ENCODE measurements around the gene ARRB1.
"Not testable (repeated sequence)": the region's sequence is repeated elsewhere in the genome, so short reads cannot be mapped to it uniquely, and the experiment has no call there.

Gene ARRB1

DNA sequence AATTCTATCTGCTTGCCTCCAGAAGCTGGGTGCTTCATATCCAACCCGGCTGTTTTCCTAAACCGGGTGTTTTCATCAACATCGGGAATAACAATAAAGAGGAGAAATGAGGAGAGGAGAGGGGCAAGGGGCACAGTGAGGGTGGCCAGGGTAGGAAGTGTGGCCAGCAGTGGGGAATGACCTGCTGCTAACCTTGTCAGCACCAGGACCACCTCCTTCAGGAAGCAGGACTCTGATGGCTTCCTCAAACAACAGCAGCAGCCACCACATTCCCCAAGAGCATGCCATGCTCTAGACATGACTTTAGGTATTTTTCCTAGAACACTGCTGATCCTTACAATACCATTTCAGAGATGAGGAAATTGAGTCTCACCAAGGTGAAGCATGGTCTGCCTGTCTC, 58.5 kb downstream of the ARRB1 start:
- no peak for DNase-seq

DNA sequence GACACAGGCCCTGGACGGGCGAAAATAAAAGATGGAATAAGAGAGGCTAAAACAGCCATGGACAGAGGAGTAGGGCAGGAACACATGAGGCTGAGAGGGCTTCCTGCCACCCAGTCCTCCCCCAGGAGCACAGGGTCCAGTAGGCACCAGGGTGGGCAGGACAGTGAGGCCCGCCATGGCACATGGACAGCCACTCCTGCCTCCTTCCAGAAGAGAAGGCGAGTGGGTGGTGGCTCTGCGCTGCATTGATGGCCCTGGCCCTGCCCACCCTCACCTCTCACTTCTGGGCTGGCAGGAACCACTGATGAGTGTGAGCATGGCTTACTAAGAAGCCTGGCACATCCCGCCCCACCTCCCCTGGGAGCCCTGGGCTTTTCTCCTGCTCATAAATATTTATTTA, 59.7 kb downstream of the ARRB1 start:
- no peak for DNase-seq

DNA sequence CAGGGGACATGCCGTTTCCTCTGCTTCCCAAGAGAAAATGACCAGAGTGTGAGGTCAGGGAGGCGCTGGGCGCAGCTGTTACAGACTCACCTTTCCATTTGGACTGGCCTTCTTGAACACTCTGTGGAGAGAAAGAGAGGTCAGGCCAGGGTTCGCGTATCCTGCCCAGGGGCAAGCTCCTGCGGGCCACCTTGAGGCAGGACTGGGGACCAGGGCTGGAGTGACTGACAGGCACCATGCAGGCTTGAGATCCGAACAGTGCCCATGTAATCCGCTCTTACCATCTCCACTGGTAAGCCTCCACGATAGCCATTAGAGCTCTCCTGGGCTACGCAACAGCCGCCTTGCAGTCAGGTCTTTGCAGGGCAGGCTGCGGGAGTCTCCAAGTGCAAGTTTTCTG, 61.5 kb downstream of the ARRB1 start:
- DNase-seq: no peak

DNA sequence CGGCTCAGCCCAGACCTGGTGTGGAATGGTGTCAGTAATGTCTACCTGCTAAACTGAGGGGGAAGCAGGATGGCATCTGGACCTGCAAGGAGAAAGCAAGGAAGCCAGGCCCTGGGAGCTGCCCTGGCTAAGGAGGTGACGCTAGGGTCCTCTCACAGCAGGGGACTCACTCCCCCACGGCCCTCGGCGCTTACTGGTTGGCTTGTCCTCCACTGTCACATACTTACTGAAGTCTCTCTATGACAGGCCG, 62.0 kb downstream of the ARRB1 start:
- DNase-seq: no peak

DNA sequence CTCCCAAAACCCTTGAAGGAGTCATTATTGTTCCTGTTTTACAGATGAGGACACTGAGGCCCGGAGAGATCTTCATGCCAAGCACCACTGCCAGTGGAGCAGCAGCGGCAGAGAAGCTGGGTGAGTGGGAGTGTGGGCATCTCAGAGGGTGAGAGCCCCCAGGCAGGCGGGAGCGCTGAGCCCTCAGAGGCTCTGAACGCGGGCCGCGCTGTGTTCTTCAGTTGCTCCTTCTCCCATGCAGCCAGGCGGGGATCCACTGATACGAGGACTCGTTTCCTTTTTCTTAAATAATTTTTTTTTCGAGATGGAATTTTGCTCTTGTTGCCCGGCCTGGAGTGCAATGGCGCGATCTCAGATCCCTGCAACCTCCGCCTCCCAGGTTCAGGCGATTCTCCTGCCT, 63.9 kb downstream of the ARRB1 start:
- DNase-seq: no peak

DNA sequence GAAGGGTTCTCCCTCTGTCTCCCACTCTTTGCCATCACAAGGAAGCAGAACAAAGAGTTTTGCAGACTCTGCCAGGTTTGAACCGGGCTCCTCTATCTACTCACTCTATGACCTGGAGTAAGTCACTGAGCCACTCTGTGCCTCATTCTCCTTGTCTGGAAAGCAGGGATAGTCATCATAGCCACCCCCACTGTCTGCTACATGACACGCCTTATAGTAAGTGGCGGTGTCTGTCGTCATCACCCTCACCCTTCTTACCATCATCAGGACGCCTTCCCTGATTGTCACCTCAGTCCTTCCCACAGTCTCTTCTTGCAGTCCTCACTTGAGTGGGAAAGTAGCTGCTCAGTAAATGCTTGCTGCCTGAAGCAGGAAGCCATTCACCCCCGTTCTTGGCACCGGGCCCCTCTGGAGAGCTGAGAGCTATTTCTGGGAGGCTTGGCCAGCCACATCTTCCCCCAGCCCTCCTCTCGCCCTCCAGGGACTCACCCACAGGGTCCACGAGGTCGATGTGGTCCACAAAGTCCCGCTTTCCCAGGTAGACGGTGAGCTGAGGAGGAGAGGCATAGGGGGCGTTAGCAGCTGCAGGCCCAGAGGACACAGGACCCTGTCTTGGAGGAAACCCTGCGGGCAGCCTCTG, 64.5 kb downstream of the ARRB1 start:
- no peak for DNase-seq

DNA sequence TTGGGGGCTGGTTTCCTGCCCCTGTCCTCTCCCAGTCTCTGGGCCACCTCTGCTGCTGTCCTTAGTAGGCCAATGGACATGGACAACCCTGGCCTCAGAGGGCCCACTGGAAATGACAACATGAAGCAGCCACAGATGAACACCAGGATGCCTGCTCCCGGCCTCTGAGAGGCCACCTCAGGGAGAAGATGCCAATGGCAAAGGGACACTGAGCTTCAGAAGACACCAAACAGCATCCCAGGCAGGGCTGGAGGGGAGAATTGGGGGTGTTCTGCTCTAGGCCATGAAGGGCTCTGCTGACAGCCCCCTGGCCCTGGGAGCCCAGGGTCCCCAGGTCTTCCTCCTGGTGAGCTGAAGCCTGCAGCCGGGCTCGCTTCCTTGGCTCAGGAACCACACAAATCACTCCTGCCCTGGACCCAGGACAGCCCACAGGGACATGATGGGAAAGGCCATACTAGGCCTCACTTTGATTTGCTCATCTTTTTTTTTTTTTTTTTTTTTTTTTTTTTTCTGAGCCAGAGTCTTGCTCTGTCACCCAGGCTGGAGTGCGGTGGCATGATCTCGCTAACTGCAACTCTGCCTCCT, 65.6 kb downstream of the ARRB1 start:
- no peak for DNase-seq

DNA sequence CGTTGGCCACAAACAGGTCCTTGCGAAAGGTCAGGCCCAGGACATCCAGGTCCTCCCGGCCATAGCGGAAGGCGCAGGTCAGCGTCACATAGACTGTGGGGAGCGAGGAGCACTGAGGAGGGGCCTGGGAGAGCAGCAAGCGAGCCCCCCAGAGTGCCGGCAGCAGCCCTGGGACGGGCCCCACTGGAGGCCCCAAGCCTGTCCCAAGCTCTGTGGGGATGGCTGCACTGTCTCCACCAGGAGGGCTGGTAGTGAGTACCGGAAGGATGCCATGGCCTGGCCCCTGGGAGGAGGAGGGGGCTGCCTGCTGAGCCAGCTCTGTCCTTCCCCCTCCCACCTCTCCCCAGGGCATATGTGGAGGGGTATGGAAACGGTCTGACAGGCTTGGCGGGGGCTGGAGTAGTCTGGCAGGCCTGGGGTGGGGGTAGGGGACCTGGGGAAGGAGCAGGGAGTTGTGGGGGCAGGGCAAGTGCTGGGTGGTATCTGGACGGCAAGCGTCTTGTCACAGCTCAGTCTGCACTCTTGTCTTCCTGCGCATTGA, 68.0 kb downstream of the ARRB1 start:
- no peak for DNase-seq

DNA sequence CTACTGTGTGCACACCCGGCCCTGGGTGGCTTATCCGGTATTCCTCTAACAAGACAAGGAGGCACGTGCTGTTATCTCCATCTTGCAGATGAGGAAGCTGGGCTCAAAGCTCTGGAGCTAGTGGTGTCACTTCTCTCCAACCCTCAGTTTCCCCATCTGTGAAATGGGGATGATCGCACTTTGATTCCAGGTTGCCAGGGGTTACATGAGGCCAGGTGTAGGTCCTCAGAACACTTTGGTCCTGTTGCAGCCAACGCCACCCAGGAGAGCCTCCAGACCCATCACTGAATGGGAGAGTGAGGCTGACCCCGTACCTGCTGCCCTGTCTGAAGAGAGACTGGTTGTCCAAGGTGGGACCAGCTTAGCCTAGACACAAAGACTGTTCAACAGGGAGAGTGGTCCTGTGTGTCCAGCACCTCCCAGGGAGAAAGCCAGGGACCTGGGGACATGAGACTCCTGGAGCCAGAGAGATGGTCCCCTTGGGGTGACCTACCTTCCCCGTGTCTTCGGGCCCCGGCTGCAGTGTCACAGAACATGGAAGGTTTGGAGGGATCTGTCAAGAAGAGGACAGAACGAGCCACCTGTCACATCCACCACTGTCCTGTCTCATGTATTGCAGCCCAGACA, 69.9 kb downstream of the ARRB1 start:
- DNase-seq: no peak

DNA sequence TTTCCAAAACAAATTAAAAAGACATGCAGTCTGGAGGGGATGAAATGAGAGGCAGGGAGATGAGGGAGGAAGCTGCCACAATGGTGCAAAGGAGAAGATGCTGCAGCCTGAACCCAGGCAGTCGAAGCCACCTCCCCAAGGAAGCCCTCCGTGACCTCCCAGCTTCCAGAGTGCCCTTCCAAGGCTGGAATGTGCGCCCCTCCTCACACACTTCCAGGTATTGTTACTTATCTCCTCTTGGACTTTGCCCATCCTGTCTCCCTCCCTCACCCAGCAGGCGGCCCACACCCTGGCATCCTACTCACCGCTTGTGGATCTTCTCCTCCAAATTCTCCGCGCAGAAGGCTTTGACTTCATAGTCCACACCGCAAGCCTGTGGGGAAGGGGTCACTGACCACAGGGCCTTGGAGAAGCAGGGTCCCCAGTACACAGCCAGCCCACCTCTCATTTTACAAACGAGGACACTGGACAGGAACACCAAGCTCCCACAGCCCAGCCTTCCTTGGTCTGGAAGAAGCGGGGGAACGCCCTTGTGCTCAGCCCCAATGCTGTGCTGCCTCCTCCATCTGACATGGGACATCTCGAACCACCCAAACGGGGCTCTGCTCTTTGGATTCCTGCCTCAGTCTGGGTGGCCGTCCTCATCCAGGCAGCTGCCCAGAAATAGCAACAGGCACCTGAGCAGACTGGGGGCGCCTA, 70.5 kb downstream of the ARRB1 start:
- DNase-seq: no peak

DNA sequence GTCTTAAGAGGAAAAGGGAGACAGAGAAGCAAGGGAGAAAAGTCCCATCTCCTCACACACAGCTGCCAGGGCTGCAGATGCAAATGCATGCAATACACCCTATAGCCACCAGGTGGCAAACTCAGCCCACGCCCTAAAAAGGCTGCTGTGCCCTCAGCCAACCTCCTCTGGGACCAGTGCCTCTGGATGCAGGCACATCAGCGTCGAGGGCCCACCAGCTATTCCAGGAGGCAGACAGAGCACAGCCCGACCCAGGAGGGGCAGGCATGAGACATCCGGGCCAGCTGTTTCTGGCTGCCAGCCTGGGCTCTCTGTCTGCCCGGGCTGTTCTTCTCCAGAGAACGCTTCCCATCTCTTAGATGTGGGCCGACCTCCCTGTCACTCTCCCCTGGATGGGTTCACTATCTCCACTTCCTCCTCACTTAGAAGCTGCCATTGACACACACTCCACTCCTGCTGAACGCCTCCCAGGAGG, 71.2 kb downstream of the ARRB1 start:
- DNase-seq: peak; percentile 69 to 77

DNA sequence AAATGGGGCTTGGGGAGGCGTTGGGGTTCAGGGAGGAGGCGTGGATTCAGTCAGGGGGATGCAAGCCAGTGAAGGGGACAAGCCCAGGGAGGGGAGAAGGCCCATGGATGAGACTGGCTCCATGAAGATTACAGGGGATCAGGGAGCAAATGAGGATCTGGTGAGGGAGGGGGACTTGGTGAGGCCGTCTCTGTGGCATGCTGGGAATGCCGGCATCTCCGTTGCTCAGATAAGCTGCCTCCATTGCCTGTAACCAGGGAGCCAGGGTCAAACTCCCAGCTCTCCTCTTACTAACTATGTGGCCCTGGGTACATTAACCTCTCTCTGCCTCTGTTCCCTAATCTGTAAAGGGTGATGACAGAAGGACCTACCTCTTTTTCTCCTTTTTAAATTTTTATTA, 72.2 kb downstream of the ARRB1 start:
- DNase-seq: no peak

DNA sequence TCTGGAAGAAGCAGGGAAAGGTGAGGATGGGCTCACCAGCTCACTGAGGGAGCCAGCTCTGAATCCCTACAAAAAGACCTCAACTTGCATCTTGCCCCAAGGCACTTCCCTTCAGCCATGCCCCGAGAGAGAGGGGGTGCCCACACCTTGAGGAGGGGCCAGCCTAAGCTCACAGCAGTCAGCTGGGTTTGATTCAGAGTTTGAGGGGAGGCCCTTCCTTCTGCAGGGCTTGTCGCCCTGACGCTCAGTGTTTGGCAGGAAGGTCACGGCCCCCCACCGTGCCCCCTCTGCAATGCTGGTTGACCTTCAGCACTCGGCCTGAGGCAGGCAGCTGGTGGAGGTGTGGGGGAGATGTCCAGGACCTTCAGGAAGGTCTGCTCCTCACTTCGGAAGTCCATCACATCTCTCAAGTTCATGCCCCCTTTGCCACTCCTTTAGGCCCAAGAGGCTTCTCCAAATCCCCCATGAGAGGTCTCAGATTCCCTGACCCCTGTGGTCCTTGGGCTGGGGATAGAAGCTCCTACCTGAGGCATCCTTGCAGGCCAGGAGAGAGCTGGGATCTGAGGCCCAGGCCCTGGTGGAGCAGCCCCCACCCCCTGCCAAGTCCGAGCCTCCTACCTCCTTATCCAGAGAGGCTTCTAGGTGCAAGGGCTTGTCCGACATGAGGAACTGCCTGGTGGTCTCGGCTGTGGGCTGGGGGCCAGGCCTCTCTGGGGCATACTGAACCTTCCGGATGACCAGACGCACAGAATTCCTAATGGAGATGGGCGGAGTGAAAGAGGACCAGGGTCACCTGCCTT, 73.3 kb downstream of the ARRB1 start:
- no peak for DNase-seq

DNA sequence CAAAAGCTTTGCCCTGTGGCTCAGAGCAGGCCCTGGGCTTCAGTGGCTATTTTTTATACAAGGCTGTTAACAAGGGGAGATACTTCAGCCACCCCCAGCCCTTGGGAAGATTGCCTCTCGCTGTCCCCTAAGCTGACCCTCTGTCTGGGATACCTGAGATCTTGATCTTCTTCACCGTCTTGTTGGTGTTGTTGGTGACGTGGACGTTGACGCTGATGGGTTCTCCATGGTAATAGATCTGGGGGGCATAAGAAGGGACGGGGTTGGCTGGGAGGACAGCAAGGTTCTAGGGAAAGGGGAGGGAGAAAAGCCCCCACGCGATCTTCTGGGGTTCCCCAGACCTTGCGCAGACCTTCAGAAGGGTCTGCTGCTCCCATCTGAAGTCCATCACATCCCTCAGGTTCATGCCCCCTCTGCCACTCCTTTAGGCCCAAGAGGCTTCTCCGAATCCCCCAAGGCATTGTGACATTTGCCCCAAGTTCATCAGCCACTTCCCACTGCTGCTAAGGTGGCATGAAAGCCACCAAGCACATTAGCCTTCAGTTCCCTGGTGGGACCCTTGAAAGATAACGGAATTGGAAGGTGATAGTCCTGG, 74.2 kb downstream of the ARRB1 start:
- DNase-seq: no peak

DNA sequence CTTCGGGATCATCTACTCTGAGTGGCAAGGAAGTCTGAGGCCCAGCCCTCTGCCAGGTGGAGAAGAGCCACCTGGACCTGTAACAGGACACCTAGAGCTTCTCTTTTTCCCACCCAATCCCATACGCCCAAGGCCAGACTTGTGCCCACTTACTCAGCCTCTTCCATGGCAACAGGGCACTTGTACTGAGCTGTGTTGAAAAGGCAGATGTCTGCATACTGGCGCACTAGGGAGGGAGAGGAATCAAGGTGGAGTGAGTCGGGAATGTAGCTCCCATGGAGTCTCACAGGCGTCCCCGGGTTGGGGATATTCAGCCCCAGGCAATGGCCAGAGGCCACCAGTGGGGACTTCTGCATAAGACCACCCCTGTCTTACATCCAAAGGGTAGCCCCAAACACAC, 74.8 kb downstream of the ARRB1 start:
- DNase-seq: no peak

DNA sequence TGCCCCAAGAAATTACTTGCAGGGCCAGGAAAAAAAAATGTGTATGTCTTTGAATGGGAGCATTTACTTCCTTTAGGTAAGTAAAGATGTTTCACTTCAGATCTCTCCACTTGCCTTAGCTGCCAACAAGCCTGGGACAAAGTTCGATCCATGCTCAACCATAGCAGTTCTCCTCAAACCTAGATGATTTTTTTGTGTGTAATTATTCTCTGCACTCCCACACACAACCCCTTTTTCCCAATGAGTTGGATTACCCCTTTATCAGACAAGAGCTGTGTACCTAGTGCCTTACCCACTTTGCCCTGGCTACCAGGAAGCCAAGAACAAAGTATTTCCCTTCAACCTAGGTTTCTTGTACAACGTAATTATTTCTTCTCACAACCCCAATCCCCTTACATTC, 75.3 kb downstream of the ARRB1 start:
- no peak for DNase-seq

DNA sequence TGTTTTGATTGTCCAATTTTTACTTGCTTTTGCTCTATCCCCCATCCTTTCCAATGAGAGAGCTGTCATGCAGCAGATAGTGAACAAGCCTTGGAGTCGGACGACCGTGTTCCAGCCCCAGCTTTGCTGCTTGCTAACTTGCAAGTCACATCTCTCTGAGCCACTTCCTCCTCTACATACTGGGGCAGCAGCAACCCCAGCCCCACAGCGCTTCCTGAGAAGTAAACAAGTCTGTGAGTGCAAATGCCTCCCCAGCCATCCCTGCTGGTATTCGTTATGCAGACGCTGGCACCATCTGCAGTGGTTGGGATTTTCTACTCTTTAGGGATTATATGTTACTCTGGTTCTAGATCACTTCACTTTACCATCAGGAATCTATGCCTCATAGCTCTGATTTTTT, 75.9 kb downstream of the ARRB1 start:
- peak; percentile 76 to 80 for DNase-seq

DNA sequence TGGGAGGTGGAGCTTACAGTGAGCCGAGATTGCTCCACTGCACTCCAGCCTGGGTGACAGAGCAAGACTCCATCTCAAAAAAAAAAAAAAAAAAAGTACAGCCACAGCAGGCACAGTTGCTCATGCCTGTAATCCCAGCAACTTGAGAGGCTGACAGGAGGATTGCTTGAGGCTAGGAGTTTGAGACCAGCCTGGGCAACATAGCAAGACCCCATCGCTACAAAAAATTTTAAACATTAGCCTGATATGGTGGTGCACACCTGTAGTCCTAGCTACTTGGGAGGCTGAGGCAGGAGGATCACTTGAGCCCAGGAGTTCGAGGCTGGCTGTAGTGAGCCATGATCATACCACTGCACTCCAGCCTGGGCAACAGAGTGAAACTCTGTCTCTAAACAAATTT, 76.7 kb downstream of the ARRB1 start:
- DNase-seq: not testable (repeated sequence)

DNA sequence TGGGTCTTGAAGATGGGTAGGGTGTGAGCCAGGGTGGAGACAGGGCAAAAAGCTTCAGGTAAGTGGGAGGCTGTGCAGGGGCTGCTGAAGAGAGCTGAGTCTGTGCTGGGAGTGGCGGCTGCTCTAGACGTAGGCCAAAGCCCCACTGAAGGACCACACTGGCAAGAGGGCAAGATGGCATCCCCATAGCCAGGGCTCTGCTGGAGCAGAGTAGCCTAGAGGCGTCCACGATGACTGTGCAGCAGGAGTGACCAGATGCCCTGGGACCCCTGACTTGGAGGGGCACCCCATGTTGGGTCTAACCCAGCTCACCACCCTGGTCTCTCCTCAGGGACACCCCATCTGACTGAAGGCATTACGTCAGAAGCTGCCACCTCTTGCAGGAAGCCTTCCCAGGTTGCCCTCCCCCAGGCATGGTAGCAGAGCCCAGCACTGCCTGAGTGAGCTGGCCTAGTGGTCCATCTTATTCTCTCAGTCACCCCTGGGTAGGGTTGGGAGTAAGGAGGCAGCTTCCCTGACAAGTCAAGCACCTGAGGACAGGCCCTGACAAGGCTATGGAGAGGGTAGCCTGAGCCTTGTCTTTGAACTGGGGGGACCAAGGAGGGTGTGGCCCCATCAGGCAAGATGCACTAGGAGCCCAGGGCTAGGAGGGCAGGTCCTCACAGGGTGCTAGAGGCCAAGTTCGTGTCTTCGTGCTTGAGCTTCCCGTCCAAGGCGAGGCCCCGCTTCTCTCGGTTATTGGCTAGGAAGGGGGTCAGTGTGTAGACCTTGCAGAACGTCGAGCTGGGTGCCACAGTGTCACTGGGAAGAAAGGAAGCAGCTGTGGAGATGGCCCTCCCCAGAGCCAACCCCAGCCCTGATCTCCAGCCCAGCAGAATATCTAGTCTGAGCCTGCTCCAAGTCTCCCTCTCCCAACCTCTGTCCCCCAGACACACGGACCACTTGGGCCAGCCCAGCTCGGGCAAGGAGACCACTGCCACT, 77.8 kb downstream of the ARRB1 start:
- DNase-seq: peak in 1 of 2 donors; percentile 10

DNA sequence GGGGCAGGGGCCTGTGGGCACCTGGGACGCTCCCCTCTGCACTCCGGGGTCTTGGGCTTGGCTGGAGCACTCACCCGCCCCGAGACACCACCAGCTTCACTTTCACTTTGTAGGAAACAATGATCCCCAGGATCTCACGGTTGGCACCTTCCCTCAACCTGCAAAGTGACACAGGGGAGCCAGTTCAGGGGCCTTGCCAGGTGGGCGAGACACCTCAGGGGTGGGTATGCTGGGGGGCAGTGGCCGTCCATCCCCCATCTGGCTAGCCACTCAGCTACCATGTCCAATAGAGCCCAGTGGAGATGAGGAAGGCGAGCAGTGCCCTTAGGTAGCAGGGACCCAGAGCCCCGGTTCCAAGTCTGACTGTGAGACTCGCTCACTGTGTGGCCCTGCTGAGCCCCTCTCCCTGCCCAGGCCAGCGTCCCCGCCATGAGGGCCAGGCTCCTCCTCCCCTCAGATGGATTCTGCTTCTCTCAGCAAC, 78.6 kb downstream of the ARRB1 start:
- DNase-seq: peak in 1 of 2 donors; percentile 10

DNA sequence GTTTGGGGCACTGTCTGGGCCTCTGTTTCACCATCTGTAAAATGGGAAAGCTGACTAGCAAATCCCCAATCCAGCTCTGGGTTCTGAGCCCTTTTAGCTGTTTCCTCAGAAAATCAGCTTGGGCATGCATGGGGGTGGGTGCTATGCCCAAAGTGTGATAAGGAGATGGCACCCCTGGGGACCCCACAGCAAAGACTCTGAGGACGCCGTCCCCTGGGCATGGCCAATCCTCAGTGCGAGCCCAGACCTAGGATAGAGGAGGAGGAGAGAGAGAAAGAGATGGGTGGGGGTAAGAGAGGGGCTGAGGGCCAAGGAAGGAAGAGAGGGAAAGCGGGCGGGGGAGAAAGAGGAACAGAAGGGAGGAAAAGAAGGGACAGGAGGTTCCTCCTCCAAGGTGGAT, 79.1 kb downstream of the ARRB1 start:
- DNase-seq: no peak

Measured in CD4-positive, alpha-beta T cell treated with Interleukin-4 for 1 hour (primary cell).